Endometrial microvascular endothelial cells (primary cell): ENCODE measurements around the gene TRPC4. TPM values are rescaled to one million over a fixed set of nuclear protein-coding genes. Genes with fewer than 3 reads are reported as not detected.
"Not testable (repeated sequence)": the region's sequence is repeated elsewhere in the genome, so short reads cannot be mapped to it uniquely, and the experiment has no call there.

Experiments
- in situ Hi-C: cut with HindIII; loops from 2 replicates; pipeline ENCODE4 v1.10.0; 2017; ENCODE audit warnings: low sequenced_read_pairs, low pct_unique_long_range_greater_than_20kb; ENCODE audit errors: inconsistent ontology term
- total RNA-seq: library from RNA; depleted of rRNA; stranded (reverse); fragments of >200 nt; gene quantifications from one replicate; pipeline ENCODE4 v1.2.3, GENCODE V29; 2015; ENCODE audit errors: inconsistent ontology term

The TRPC4 gene
- total RNA-seq, 1 donor from 2014 or later, result 0.84 TPM

DNA sequence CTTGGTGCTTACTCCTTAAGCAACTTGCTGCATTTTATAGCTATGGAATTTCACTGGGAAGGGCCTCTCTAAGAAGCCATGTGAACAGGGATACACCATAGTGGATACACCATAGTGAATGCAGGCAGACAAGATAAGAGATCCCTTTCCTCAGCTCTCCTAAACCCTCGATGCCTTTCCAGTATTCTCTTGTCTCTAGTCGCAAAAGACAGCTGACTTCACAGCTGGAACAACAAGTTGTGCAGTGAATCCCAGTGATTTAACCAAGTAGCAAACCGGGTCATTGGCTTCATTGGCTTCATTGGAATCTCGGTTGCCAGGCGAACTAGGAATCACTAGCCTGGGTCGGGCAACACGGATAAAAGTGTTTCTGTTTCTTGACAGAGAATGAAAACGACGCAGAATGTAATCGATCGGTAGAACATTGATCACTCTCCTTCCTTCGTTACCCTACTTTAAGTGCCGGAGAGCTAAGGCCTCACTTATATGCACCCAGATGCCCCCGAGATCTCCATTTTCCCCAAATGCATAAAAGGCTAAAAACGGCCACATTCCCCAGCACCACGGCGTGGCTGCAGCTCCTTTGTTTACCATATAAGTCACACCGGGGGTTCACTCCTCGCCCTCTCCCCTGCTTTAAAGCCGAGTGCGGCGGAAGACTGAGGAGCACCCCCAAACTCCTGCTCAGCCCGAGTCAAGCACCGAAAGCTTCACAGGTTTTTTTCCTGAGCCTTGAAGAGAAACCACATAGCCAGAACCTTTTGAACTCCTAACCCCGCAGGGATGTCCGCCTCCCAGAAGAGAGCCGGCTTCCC lies 674 bp downstream of the TRPC4 start:
- in situ Hi-C loops, result loop anchor here (25.0 kb wide), 1 partner anchor 207 kb away; no protein-coding TSS in a partner anchor

DNA sequence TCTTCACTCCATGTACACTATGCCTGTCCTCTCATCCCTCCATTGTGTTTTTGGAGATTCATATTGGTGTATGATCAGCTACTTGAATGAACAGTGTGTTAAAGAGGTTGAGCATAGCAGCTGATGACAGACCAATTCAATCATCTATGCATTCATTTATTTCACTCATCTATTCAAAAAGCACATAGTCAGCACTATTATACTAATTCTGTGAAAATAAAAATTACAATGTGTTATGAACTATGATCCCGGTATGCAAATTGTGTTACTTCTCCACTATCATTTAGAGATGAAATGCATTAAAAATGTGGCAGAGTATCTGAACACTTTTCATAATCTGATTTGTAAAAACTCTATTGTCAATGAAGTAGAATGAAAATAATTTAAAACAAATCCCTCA lies 5.9 kb downstream of the TRPC4 start:
- in situ Hi-C loops, result loop anchor here (25.0 kb wide), 1 partner anchor 201 kb away; no protein-coding TSS in a partner anchor

- in situ Hi-C loops, result no loop called here
These were observed 34.2 kb downstream of the TRPC4 start for GRCh38 chr13:37835392-37835791.

DNA sequence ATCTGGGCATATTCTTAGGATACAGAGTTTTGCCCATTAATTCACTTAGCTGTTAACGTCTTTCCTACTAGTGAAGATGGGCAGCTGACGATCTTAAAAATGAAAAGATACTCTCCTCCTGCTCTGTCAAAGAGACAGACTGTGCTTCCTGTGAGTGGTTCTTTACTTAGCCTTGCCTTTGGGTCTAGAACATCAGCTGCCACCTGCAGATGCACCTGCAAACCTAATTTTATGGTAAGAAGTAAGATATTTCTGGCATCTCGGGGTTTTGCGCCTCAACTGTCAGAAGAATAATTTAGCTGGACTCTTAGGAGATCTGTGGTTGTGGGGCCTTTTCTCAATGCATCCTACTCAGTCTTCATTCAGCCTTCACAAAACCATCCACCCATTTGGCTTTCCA lies 36.2 kb downstream of the TRPC4 start:
- in situ Hi-C loops, result no loop called here

GRCh38 chr13:37816276-37816675 lies 53.3 kb downstream of the TRPC4 start:
- in situ Hi-C loops, result no loop called here

GRCh38 chr13:37811441-37811840 lies 58.1 kb downstream of the TRPC4 start:
- in situ Hi-C loops, result no loop called here

- in situ Hi-C loops, result no loop called here
These were observed 62.9 kb downstream of the TRPC4 start for GRCh38 chr13:37806666-37807065.

DNA sequence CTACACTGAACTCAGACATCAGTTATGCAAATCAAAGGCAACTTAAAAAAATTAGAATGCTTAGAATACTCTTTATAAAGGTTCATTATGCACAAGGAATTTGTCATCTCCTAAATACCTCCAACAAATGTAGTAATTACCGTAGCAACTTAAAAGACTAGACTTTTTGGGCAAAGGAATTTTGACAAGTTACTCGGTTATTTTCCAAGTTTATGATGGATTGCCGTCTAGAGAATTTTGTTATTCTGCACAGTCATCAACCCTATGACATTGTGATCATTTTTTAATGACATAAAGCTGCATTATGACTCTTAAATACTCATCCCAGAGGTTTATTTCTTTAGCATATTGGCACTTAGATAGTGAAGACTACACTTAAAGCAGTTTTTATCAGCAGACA lies 71.9 kb downstream of the TRPC4 start:
- in situ Hi-C loops, result no loop called here

GRCh38 chr13:37796795-37797194 lies 72.8 kb downstream of the TRPC4 start:
- in situ Hi-C loops, result not testable (repeated sequence)

GRCh38 chr13:37795326-37795725 lies 74.2 kb downstream of the TRPC4 start:
- in situ Hi-C loops, result no loop called here

DNA sequence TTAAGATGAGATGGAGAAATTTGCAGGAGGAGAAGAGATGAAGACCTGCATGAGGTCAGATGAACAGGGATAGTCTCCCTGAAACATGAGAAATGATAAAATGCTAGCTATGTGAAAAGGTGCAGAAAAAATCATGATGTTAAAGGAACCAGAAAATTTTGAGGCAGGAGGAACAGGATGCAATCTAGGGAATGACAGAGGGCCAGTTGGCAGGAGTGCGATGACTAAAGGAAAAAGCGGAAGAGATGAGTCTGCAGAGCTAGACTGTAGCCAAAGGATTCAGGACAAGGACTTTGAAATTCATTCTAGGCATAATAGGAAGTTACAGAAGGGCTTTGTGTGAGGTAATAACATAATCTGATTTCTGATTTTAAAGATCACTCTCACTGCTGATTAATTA lies 77.9 kb downstream of the TRPC4 start:
- in situ Hi-C loops, result no loop called here

DNA sequence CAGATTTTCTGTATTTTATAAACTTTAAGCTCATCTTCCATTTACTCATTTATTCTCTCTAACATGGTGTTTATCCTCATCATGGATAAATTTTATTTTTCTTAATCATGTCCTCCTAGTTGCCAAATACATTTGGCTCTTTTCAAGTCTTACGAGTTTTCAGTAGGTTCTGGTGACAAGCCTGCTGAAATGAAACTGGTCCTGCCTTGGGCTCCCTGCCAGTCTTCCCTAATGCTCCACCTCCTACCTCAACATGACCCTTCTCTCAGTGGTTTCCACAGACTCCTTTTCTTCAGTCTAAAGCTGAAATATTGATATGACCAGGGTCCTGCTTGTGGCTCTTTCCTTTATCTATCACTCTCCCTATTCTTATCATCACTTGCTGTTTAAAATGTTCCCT lies 81.2 kb downstream of the TRPC4 start:
- in situ Hi-C loops, result no loop called here

DNA sequence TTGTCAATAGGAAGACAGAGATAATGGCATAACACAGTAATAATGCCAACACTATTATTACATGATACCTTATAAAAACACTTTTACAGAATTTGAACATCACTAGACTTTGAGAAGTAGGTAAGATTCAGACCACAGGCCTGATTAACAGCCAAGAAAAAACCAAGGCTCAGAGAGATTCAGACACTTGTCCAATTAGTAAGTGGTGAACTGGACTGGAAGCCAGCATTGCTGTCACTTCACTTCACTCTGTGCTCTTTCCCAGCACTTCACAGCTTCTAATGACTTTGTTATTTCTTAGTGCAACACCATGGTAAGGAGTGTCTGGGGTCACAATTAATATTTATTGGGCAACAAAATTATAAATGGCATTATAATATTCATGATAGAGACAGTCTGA lies 91.9 kb downstream of the TRPC4 start:
- in situ Hi-C loops, result no loop called here

DNA sequence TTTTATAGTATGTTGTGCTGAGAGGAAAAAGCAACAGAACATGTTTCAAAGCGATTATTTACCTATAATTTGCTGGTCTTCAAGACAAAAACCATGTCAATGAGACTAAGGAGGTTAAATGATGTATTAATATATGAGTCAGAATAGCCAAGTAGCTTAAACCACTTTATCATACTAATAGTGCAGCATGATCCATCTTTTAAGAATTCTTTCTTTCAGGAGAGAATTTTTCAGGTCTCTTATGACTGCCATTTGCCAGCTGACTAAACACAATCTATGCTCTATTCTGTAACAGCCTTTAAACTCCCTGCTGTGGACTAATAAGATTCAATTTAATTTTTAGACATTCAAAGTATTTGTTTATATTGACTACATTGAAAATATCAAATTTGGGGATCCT lies 93.7 kb downstream of the TRPC4 start:
- in situ Hi-C loops, result no loop called here

DNA sequence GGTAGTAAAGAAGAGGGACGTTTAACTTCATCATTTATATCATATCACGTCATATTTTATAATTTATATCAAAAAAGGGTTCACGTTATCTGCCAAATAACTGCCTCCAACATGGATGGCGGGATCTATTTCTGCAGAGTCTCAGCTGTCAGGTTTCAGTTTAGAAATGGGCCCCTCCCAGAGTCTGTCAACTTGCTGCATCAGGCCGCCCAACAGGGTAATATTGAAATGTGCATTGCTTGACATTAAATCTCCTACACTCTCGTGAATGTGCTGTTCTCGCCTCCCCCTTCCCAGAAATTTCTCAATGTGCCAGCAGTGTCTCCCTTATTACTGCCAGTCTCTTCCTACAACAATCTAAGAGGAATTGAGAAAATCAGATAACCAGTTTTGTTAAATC lies 96.9 kb downstream of the TRPC4 start:
- in situ Hi-C loops, result no loop called here

- in situ Hi-C loops, result no loop called here
These were observed 100.0 kb downstream of the TRPC4 start for GRCh38 chr13:37769545-37769944.

DNA sequence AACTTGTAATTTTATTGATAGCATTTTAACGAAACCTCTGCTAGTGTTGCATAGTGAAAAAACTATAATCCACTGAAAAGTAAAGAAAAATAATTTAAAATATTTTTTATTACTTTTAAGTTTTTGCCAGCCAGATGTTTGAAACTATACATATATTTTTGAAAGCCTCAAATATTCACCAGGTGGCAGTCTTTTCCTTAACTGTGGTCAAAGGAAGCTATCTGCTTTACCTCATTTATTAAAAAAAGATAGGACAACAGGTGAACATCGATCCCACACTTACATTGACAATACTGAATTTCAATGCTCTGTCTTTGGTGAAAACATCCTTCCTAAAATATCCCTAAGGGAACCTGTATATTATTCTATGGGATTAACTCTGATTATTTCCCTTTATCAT lies 100.5 kb downstream of the TRPC4 start:
- in situ Hi-C loops, result no loop called here

GRCh38 chr13:37766502-37766901 lies 103.1 kb downstream of the TRPC4 start:
- in situ Hi-C loops, result no loop called here

- in situ Hi-C loops, result no loop called here
These were observed 114.2 kb downstream of the TRPC4 start for GRCh38 chr13:37755349-37755748.

DNA sequence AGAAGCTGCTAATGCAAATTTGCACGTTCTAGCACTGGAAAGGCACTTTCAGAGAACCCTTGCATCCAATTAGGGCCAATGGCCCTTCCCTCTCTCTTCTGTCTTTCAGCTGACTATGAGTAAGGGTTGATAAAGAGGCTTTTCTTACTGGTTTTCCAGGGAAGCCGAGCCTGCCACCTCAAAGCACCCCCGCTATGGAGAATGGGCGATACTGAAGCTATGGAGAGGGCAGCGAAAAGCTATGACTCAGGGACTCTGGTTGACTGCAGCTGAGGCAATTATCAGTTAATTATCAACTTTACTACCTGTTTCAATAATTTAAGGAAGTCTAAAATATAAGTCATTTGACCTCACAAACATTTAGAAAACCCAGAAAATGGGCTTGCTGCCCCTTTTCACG lies 115.8 kb downstream of the TRPC4 start:
- in situ Hi-C loops, result no loop called here

- in situ Hi-C loops, result no loop called here
These were observed 117.4 kb downstream of the TRPC4 start for GRCh38 chr13:37752146-37752545.
